ENCODE measurements around the gene VWA8.
"Not testable (repeated sequence)": the region's sequence is repeated elsewhere in the genome, so short reads cannot be mapped to it uniquely, and the experiment has no call there.

VWA8 gene

DNA sequence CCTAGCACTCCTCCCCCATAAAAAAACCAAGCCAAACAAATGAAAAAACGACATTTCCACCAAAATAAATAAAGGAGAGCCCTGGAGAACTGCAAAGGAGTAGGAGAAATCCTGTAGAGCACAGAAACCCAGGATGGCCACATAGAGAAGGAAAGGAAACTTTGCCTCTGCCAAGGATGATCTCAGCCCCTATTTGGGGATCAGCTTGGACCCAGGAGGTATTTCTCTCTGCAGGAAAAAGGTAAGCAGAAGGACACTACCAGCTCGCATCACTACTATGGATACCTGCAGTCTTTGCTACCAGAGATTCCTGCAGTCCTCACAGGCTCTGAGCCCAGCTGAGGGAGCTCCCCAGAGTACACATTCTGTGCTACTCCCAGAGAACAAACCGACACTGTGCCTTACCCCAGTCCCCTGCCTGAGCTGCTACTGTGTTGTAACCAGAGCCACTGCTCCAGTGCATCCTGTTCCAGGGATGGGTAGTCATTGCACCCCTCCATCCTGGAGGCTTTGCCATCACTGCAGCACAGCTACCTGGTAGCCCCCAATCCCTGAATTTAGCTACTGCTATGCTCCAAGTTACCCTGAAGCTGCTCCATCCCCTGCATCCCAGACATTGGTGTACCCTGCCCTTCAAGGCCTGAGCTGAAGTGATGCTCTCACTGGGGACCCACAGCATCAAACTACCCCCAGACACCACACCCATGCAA, 41.7 kb downstream of the VWA8 start:
- DNase-seq, result no peak

DNA sequence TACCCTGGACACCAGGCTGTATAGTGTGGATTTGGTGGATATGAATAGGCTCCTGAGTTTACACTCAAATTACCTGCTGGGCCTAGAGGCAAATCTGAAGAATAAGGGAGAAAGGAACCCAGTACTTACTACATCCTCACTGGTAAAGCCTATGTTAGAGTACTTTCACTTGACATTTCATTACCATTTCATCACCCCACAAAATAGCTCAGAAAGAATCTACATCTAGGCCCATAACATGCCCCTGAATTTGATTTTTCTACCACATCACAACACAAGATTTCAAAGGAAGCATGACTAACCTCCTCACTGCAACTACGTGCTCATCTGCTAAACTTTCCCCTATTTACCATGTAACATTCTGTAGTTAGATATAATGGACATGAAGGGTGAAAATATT, 43.3 kb downstream of the VWA8 start:
- no peak for DNase-seq

DNA sequence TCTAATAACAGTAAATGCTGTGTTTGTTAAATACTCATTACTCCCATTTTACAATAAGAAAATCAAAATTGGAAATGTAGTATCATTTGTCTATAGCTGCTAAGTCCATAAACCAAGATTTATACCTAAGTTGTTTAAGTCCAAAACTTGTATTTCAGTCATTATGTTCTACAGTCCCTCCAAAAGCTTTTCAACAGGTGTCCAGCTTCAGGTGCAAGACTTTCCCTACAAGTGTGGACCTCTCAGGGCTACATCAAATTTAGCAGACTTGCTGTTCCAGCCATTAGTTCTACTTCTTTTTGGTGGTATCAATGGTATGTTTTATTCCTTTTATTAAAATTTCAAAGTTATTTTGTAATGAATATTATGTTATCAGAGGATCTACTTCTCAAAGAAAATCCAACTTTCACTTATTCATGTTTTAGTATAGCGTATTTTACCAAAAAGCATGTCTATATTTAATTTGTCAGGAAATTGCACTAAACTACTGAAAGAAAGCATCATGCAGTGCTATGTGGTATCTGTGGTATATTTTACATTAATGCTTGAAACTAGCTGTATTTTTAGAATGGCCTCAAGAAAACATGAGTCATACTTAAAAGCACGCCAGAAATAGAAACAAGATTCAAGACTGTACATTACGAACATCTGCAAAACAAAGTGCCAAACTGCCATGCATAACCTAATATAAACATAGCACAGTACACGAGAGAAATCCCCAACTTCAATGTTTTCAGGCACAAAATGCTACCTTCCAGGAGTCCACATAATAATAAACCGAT, 44.5 kb downstream of the VWA8 start:
- no peak for DNase-seq

DNA sequence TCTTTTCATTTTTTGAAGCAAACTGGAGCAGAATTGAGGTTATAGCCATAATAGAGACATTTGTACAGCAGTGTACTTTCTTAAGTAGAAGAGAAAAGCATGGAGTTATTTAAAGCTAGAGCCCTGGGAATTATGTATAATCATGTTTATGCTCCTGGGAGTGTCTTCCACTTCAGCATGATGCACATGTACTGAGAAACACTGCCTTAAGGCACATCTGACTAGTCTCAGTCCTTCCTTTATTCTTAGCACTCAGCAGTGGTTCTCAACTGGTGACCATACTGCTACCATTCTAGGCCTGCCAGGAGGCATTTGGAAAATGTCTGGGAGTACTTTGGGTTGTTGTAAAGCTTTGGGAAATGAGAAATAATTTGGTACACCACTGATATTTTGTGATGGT, 45.8 kb downstream of the VWA8 start:
- DNase-seq, result no peak

DNA sequence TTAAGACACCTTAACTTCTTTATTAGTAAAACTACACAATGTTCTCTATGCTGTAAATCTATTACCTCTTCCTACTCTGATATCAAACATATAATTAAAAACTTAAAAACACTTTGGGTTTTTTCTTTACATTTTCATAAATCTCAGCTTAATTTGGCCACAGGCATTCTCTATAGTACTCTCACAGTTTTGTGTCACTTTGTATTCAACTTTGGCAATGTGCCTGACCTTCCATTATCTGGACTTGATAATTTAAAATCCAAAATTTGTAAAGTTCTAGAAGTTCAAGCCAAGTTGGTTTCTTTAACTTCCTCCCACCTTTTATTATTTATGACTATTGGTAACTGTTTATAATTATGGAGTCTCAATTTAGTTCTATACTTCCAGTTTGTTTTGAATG, 46.4 kb downstream of the VWA8 start:
- no peak for DNase-seq

DNA sequence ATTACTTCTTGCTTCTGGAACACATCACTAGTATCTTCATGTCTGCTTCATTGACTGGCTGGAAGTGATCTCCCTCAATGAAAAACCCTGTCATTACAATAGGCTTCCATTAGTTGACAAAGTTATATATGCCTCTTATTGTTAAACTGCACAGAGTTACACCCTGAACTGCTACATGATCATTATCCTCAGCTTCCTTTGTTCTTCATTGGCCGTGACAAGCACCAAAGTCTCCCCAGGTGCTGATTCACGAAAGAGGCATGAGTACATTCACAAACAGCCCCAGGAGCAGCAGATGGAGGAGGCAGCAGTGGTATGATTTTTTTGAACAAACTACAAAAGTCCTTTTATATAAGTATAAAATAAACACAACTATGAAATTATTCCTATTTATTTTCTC, 51.4 kb downstream of the VWA8 start:
- DNase-seq, result no peak

DNA sequence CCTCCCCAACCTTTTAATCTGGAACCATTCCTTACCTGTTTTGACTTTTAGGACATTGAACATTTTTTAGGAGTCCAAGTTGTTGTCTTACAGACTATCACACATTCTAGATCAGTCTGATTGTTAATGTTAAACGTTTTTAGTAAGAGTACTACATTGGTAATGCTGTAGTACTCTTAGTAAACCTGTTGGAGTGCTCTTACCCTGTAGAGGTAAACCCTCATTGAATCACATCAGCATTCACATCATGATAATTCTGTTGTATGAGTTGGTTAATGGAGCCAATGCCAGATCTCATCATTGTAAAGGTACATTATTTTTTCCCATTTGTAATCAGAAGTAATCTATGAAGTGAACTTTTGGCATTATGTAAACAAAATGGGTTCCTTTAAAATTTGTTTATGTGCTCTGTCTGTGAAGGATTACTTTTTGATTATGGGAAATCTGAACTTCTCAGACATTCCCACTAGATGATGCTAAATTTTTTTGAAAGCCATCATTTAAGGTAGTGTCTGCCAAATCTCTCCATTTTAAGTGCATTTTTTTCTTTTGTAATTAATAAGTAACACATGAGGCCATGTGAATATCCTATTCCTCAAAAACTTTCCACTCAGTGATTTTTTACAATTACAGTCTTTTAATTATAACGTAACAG, 55.2 kb downstream of the VWA8 start:
- DNase-seq, result no peak

DNA sequence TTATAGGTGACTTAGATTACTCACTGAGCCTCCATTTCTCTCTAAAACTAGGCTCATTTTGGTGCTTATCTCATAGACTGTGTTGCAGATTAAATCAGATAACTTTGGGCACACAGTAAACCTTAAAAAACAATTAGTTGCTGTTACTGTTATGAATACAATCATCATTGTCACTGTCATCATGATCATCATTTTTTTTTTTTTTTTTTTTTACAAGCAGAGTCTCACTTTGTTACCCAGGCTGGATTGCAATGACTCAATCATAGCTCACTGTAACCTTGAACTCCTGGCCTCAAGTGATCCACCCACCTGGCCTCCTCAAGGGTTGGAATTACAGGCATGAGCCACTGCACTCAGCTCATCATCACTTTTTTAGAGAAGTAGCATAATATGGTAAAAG, 60.0 kb downstream of the VWA8 start:
- DNase-seq, result no peak

DNA sequence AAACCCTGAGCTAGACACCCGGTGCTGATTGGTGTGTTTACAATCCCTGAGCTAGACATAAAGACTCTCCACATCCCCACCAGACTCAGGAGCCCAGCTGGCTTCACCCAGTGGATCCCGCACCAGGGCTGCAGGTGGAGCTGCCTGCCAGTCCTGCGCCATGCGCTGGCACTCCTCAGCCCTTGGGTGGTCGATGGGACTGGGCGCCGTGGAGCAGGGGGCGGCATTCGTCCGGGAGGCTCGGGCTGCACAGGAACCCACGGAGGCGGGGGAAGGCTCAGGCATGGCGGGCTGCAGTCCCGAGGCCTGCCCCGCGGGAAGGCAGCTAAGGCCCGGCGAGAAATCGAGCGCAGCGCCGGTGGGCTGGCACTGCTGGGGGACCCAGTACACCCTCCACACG, 62.5 kb downstream of the VWA8 start:
- DNase-seq, result not testable (repeated sequence)

DNA sequence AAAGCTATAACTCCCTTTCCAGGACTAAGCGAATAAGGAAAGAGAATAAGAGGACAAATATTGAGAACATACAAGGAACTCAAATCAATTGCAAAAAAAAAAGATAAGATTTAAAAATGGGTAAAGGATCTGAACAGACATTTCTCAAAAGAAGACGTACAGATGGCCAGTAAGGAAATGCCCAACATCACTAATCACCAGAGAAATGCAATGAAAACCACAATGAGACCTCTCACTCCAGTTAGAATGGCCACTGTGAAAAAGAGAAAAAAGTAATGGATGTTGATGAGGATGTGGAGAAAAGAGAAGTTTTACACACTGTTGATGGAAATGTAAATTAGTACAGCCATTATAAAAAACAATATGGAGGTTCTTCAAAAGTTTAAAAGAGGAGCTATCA, 63.8 kb downstream of the VWA8 start:
- no peak for DNase-seq

DNA sequence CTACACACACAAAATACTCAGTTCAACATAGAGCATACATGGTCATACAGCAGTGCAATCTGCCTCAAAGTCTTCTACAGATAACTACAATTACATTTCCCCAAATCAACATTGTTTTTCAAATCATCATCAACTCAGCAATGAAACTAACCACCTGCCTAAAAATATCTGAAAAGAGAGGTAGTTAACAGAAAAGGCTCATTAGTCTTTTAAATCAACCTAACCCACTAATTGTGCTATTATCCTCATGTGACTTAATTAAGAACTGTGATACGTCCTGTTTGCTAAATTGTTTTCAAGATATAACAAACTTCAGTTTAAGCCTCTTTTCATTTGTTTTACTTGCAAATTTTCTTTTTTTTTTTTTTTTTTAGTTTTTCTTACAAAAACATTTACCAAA, 65.4 kb downstream of the VWA8 start:
- DNase-seq, result no peak

DNA sequence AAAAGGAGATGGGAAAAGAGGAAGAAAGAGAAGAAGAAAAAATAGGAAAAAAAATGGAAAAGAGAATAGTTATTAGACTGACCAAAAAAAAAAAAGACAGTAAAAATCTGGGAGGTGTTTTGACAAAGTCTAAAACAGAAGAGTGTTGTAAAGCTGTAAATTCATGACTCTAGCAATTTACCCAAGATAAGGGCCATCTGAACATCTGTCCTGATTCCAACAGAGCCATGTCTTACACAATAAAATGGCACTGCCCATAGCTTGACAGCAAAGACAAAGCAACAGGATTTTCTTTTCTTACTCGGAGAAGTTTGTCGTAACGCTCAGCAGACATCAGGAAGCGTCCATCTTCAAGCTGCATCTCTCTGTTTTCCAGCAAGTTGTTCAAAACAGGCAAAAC, 69.8 kb downstream of the VWA8 start:
- DNase-seq, result no peak

DNA sequence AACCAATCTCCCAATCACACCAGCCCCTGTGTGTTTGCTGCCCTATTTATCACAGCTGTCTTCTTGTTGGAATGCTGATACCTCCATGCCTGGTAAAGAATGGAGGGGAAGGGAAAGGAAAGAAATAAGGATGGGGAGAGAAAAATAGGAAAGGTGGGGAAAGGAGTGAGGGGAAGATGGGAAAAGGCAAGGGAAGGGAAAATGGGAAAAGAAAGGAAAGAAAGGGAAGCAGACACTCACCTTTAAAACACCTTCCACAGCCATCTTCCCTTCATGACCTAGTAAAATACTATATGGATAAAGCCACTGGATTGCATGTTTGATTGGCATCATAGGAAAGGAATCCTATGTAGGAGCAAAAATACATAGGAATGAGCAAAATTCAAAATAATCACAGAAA, 77.8 kb downstream of the VWA8 start:
- DNase-seq, result no peak

DNA sequence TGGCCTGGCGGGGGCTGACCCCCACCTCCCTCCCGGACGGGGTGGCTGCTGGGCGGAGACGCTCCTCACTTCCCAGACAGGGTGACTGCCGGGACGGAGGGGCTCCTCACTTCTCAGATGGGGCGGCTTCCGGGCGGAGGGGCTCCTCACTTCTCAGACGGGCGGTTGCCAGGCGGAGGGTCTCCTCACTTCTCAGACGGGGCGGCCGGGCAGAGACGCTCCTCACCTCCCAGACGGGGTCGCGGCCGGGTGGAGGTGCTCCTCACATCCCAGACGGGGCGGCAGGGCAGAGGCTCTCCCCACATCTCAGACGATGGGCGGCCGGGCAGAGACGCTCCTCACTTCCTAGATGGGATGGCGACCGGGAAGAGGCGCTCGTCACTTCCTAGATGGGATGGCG, 79.0 kb downstream of the VWA8 start:
- not testable (repeated sequence) for DNase-seq

DNA sequence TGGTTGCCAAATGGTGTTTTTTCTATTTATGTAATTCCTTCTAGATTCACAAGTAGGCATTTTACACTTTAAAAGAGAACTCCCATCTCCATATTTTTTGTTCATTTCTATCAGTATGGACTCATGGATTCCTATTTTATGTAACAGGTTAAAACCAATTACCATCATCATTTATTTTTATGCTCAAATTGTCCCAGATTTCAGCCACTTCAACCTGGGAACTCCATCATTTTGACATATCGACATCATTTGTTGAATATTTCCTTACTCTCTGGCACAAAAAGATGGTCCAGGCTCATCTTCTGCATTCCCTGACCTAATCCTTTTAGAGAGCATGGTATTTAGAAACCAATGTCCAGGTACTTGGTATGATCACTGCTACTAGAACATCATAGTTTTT, 79.9 kb downstream of the VWA8 start:
- no peak for DNase-seq

DNA sequence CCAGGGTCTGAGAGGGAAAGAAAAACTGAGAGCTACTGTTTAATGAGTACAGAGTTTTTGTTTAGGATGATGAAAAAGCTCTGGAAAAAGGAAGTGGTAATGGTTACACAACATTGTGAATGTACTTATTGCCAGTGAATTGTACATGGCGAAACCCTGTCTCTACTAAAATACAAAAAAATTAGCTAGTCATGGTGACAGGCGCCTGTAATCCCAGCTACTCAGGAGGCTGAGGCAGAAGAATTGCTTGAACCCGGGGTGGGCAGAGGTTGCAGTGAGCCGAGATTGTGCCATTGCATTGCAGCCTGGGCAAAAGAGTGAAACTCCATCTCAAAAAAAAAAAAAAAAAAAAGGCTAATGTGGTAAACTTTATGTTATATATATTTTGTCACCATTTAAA, 96.3 kb downstream of the VWA8 start:
- DNase-seq, result no peak

DNA sequence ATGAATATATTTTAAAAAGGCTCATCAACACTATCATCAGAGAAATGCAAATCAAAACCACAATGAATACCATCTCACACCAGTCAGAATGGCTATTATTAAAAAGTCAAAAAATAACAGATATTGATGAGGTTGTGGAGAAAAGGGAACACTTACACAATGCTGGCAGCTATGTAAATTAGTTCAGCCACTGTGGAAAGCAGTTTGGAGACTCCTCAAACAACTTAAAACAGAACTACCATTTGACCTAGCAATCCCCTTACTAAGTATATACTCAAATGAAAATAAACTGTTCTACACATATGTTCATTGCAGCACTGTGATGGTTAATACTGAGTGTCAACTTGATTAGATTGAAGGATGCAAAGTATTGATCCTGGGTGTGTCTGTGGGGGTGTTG, 98.2 kb downstream of the VWA8 start:
- not testable (repeated sequence) for DNase-seq

DNA sequence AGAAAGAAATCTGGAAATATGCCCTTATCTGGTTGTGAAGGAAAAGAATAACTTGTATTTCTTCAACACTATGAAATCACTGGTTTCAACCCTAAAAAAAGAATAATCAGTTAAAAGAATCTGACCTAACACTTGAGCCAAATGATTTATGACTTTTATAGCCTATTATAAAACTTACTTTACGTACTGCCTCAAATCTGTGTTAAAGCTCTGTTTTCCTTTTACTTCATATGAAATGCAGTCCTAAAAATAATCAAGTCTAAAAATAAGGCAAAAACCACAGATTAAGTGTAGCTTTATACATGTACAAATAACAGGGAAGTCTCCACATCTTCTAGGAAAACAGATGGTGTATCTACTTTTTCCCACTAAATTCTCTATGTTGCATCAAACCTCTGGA, 101.3 kb downstream of the VWA8 start:
- no peak for DNase-seq

DNA sequence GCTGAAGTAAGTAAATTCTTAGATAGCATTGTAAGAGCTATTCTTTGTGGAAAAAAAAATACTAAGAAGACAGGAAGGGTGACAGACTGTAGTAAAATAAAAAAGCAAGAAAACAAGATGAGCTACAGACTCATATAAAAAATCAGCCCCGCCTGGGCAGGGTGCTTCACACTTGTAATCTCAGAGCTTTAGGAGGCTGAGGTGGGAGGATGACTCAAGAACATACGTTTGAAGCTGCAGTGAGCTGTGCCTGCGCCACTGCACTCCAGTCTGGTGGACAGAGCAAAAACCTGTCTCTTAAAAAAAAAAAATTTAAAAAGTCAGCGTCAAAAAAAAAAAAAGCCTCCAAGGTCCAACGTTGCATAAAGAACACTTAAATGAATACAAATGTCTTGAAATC, 102.1 kb downstream of the VWA8 start:
- DNase-seq, result no peak

DNA sequence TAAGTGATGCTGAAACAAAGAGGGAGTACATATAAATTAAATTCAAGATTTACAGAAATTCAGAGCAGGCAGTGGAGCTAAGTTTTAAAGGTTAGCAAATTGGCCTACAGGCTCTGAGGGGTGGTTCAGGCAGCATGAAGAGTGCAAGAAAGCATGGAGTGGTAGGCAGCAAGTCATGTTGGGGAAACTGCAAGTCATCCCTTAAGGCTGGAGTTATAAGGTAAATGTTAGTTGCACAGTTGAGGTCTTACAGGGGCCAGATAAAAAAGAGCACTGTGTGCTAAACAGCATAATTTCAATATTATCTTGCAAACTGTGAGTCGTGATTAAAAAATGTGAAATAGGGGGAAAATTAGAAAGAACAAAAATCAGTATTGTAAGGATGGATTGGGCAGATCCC, 106.2 kb downstream of the VWA8 start:
- DNase-seq, result no peak

DNA sequence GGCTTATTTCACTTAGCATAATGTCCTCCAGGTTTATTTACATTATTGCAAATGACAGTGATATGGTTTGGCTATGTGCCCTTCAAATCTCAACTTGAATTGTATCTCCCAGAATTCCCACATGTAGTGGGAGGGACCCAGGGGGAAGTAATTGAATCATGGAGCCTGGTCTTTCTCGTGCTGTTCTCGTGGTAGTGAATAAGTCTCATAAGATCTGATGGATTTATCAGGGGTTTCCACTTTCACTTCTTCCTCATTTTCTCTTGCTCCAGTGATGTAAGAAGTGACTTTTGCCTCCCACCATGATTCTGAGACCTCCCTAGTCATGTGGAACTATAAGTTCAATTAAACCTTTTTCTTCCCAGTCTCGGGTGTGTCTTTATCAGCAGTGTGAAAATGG, 109.6 kb downstream of the VWA8 start:
- DNase-seq, result no peak

DNA sequence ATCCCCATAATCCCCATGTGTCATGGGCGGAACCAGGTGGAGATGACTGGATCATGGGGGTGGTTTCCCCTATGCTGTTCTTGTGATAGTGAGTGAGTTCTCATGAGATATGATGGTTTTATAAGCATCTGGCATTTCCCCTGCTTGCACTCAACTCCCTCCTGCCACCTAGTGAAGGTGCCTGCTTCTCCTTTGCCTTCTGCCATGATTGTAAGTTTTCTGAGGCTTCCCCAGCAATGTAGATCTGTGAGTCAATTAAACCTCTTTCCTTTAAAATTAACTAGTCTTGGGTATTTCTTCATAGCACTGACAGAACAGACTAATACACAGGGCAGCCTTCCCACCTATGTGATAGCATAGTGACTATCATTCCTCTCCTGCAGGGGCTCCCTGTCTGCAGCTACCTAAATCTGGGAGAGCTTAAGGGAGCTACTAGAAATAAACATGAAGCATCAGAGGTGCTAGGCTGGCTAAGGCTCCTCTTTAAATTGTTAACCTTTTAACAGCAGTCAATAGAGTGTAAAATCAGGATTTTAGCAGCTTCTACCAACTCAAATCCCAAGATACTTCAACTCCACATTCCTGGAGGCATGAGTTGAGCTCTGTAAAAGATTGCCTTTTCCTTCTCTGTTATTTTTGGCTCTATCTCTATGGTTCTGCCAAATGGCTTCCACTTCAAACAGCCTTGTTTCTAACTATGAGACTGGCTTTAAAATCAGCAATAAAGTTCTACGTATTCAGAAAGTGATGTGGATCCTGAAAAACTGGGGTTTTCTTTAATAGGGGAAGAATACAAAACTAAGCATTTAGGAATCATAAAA, 112.3 kb downstream of the VWA8 start:
- no peak for DNase-seq

DNA sequence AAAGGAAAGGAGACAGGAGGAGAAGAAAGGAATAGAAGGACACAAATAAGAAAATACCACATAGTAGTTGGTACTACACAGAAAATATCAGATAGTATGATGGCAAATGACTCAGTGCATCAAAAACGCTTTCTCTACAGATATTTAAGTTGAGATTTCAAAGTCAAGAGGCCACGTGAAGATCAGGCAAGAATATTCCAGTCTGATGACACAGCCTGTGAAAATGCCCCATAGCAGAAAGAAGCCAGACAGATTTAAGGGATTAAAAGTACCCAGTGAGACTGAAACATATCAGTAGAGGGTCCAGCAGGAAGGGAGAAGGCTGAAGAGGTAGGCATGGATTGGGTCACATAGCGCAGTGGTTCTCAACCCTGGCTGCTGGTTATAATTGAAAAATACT, 113.7 kb downstream of the VWA8 start:
- DNase-seq, result no peak

All from NCI-H1436 treated with DMSO at 0.1 percent for 48 hours (cell line).